GM12875 (cell line): Measurements from ENCODE around the gene LRRC27.

Source experiments
- H3K4me3 ChIP-seq: one replicate; pipeline ENCODE4 v1.5.1; 2011; ENCODE audit warnings: low read depth, low read length, control low read depth
- TF ChIP-seq, protein P1 (sequence below): IDR thresholded peaks from 2 replicates; pipeline ENCODE4 v1.5.1; 2011; ENCODE audit warnings: low read depth, mild to moderate bottlenecking, control low read depth, inconsistent platforms, low read length, moderate library complexity, borderline replicate concordance; ENCODE audit not compliant: insufficient read depth

LRRC27 gene

DNA sequence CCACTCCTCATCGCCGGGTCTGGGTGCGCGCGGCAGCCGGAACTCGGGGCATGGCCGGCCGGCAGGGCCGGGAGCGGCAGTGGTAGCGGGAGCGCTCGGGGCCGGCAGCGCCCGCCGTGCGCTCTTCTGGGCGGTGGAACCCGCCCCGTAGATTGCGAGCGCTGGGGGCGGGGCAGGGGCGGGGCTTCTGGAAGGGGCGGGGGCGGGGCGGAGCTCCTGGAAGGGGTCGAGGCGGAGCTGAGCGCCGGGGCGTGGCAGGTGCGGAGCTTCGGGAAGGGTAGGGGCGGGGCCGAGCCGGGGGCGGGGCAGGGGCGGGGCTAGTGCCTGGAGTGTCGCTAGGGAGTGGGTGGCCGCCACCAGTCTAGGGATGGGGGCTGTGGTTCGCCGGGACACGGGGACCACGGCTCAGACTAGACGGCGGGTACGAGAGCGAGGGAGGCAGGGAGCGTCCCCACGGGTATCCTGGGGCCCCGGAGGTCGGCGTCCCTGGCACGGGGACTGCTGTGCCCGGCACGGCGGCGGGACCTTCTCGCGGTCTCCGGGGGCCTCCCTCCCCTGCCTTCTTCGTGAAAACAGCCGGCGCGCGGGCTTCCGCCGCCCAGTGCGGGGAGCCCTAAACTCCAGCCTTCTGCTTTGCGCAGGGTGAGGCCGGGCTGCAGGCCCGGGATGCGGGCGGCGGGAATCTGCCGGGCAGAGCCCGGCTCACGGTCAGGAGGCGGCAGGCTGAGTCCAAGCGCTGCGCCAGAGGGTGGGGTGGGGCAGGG, 24.0 kb upstream of the LRRC27 start, which contains the start of gene STK32C:
Gene STK32C, minus strand, starts transcription at position 128 of the 764 bp plus-strand sequence. Its CDS starts 117 bp downstream, at position 11.
- peak within 1 kb of the TSS; percentile 65 for H3K4me3 ChIP-seq
- TF ChIP-seq, protein P1, sequence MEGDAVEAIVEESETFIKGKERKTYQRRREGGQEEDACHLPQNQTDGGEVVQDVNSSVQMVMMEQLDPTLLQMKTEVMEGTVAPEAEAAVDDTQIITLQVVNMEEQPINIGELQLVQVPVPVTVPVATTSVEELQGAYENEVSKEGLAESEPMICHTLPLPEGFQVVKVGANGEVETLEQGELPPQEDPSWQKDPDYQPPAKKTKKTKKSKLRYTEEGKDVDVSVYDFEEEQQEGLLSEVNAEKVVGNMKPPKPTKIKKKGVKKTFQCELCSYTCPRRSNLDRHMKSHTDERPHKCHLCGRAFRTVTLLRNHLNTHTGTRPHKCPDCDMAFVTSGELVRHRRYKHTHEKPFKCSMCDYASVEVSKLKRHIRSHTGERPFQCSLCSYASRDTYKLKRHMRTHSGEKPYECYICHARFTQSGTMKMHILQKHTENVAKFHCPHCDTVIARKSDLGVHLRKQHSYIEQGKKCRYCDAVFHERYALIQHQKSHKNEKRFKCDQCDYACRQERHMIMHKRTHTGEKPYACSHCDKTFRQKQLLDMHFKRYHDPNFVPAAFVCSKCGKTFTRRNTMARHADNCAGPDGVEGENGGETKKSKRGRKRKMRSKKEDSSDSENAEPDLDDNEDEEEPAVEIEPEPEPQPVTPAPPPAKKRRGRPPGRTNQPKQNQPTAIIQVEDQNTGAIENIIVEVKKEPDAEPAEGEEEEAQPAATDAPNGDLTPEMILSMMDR, result no peak

- TF ChIP-seq, protein P1, result no peak
- peak overlapping the region; percentile 65 for H3K4me3 ChIP-seq
Measured at GRCh38 chr10:132308587-132309470, 23.2 kb upstream of the LRRC27 start.

DNA sequence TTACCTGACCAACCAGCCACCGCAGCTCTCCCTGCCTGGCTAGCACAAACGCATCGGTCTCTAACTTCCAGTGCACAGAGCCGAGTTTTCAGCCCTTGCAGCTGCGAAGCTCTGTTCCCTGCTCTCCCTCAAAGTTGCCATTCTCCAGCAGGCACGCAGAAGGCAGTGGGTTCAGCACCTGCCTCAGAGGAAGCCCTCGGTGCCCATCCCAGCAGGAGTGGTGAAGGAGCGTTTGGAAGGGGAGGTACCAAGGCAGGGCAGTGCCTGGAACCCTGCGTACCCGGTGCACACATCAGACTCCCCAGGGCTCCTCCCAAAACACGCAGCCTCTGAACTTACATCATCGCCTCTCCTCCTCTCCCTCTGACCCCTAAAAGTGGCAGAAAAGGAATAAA, 22.5 kb upstream of the LRRC27 start:
- TF ChIP-seq, protein P1, result no peak
- no peak overlapping the region for H3K4me3 ChIP-seq

- no peak overlapping the region for H3K4me3 ChIP-seq
- TF ChIP-seq, protein P1, result no peak
Measured at GRCh38 chr10:132309879-132310591, 22.0 kb upstream of the LRRC27 start.

DNA sequence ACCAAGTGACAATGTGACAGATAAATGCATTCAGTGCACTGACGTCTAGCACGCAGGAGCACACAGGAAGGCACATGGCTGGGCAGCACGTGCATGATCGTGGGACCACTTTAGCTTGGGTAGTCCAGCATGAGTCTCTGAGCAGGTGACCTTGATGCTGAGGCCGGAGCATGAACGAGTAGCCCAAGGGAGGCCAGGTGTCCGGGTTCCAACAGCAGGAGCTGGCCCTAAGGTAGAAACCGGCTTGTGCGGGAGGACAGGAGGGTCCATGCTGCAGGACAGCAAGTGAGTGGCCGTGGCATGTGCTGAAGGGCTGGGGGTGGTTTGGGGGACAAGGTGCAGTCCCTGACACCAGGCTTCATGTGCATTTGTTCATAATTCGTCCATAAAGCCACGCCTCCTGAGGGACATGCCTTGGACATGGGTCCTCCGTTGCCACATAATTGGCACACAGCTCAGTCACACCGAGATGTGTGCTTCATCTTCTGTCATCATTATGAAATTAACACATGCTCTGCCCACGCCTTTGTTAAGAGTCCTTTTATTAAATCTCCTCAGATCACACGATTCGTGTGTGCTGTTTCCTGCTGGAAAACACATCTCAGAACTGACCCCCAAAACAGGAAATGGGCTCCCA, 21.2 kb upstream of the LRRC27 start:
- TF ChIP-seq, protein P1, result no peak
- no peak overlapping the region for H3K4me3 ChIP-seq

GRCh38 chr10:132311338-132311939, 20.6 kb upstream of the LRRC27 start:
- no peak overlapping the region for H3K4me3 ChIP-seq

More at GRCh38 chr10:132311338-132311939, 20.6 kb upstream of the LRRC27 start:
- TF ChIP-seq, protein P1, result no peak
